HTERT RPE-1 (cell line): Measurements from ENCODE around the gene CYP26A1.
"Not testable (repeated sequence)": the region's sequence is repeated elsewhere in the genome, so short reads cannot be mapped to it uniquely, and the experiment has no call there.

Experiments
- in situ Hi-C: fragments of 300-500 bp; cut with MboI; formaldehyde crosslinking; loops from 4 replicates; pipeline ENCODE4 v1.14.3; 2020; ENCODE audit warnings: low sequenced_read_pairs

The CYP26A1 gene

GRCh38 chr10:93077860-93078337 lies 4.2 kb downstream of the CYP26A1 start:
- in situ Hi-C loops: loop anchor here (25.0 kb wide), 1 partner anchor 209 kb away; no protein-coding TSS in a partner anchor

GRCh38 chr10:93079663-93080349 lies 6.1 kb downstream of the CYP26A1 start:
- in situ Hi-C loops: loop anchor here (25.0 kb wide), 1 partner anchor 207 kb away; no protein-coding TSS in a partner anchor

GRCh38 chr10:93080350-93081046 lies 6.8 kb downstream of the CYP26A1 start:
- in situ Hi-C loops: loop anchor here (25.0 kb wide), 1 partner anchor 207 kb away; no protein-coding TSS in a partner anchor

- in situ Hi-C loops: loop anchor here (25.0 kb wide), 1 partner anchor 206 kb away; no protein-coding TSS in a partner anchor
Measured at GRCh38 chr10:93081318-93081717, 7.6 kb downstream of the CYP26A1 start.

- in situ Hi-C loops: loop anchor here (25.0 kb wide), 1 partner anchor 205 kb away; no protein-coding TSS in a partner anchor
Measured at GRCh38 chr10:93081834-93082233, 8.1 kb downstream of the CYP26A1 start.

GRCh38 chr10:93083743-93084539 lies 10.2 kb downstream of the CYP26A1 start:
- in situ Hi-C loops: loop anchor here (25.0 kb wide), 1 partner anchor 203 kb away; no protein-coding TSS in a partner anchor

- in situ Hi-C loops: loop anchor here (25.0 kb wide), 1 partner anchor 202 kb away; no protein-coding TSS in a partner anchor
Measured at GRCh38 chr10:93085272-93085859, 11.7 kb downstream of the CYP26A1 start.

- in situ Hi-C loops: loop anchor here (25.0 kb wide), 1 partner anchor 201 kb away; no protein-coding TSS in a partner anchor
Measured at GRCh38 chr10:93086289-93086688, 12.6 kb downstream of the CYP26A1 start.

GRCh38 chr10:93087846-93088245 lies 14.2 kb downstream of the CYP26A1 start:
- in situ Hi-C loops: loop anchor here (25.0 kb wide), 1 partner anchor 199 kb away; no protein-coding TSS in a partner anchor

- in situ Hi-C loops: loop anchor here (25.0 kb wide), 1 partner anchor 199 kb away; no protein-coding TSS in a partner anchor
Measured at GRCh38 chr10:93088466-93088865, 14.8 kb downstream of the CYP26A1 start.

GRCh38 chr10:93090619-93091018 lies 16.9 kb downstream of the CYP26A1 start:
- in situ Hi-C loops: loop anchor here (25.0 kb wide), 1 partner anchor 197 kb away; no protein-coding TSS in a partner anchor

- in situ Hi-C loops: loop anchor here (25.0 kb wide), 1 partner anchor 195 kb away; no protein-coding TSS in a partner anchor
Measured at GRCh38 chr10:93091960-93092359, 18.3 kb downstream of the CYP26A1 start.

- in situ Hi-C loops: loop anchor here (25.0 kb wide), 1 partner anchor 192 kb away; no protein-coding TSS in a partner anchor
Measured at GRCh38 chr10:93095225-93095624, 21.5 kb downstream of the CYP26A1 start.

- in situ Hi-C loops: loop anchor here (25.0 kb wide), 1 partner anchor 190 kb away; no protein-coding TSS in a partner anchor
Measured at GRCh38 chr10:93096901-93097300, 23.2 kb downstream of the CYP26A1 start.

- in situ Hi-C loops: loop anchor here (25.0 kb wide), 1 partner anchor 190 kb away; no protein-coding TSS in a partner anchor
Measured at GRCh38 chr10:93097386-93097785, 23.7 kb downstream of the CYP26A1 start.

- in situ Hi-C loops: loop anchor here (25.0 kb wide), 1 partner anchor 188 kb away; no protein-coding TSS in a partner anchor
Measured at GRCh38 chr10:93098816-93099215, 25.1 kb downstream of the CYP26A1 start.

GRCh38 chr10:93099670-93100069 lies 26.0 kb downstream of the CYP26A1 start:
- in situ Hi-C loops: loop anchor here (25.0 kb wide), 1 partner anchor 188 kb away; no protein-coding TSS in a partner anchor

- in situ Hi-C loops: not testable (repeated sequence)
Measured at GRCh38 chr10:93101148-93101547, 27.5 kb downstream of the CYP26A1 start.

GRCh38 chr10:93103953-93104352 lies 30.3 kb downstream of the CYP26A1 start:
- in situ Hi-C loops: no loop called here

GRCh38 chr10:93106631-93107072 lies 33.0 kb downstream of the CYP26A1 start:
- in situ Hi-C loops: no loop called here
